Measurements from ENCODE around the gene ZNF217.
"Not testable (repeated sequence)": the region's sequence is repeated elsewhere in the genome, so short reads cannot be mapped to it uniquely, and the experiment has no call there.

The ZNF217 gene

GRCh38 chr20:53581444-53582250 lies 12.0 kb downstream of the ZNF217 start:
- DNase-seq, result no peak

- DNase-seq, result no peak
Observed at GRCh38 chr20:53580376-53581111, 13.1 kb downstream of the ZNF217 start.

- DNase-seq, result no peak
Observed at GRCh38 chr20:53579581-53580375, 13.9 kb downstream of the ZNF217 start.

- no peak for DNase-seq
Observed at GRCh38 chr20:53579266-53579580, 14.4 kb downstream of the ZNF217 start.

GRCh38 chr20:53578492-53579222 lies 15.0 kb downstream of the ZNF217 start:
- peak; percentile 72 for DNase-seq

- no peak for DNase-seq
Observed at GRCh38 chr20:53576586-53577318, 16.9 kb downstream of the ZNF217 start.

- DNase-seq, result no peak
Observed at GRCh38 chr20:53576195-53576580, 17.5 kb downstream of the ZNF217 start.

GRCh38 chr20:53575481-53576194 lies 18.0 kb downstream of the ZNF217 start:
- DNase-seq, result no peak

- DNase-seq, result no peak
Observed at GRCh38 chr20:53574819-53575218, 18.8 kb downstream of the ZNF217 start.

- no peak for DNase-seq
Observed at GRCh38 chr20:53574259-53574789, 19.3 kb downstream of the ZNF217 start.

GRCh38 chr20:53571555-53572286 lies 21.9 kb downstream of the ZNF217 start:
- no peak for DNase-seq

- no peak for DNase-seq
Observed at GRCh38 chr20:53570446-53571276, 23.0 kb downstream of the ZNF217 start.

GRCh38 chr20:53569606-53570307 lies 23.9 kb downstream of the ZNF217 start:
- no peak for DNase-seq

GRCh38 chr20:53569005-53569404 lies 24.6 kb downstream of the ZNF217 start:
- DNase-seq, result no peak

- no peak for DNase-seq
Observed at GRCh38 chr20:53568351-53568750, 25.3 kb downstream of the ZNF217 start.

- no peak for DNase-seq
Observed at GRCh38 chr20:53567379-53567917, 26.2 kb downstream of the ZNF217 start.

GRCh38 chr20:53566623-53567022 lies 27.0 kb downstream of the ZNF217 start:
- not testable (repeated sequence) for DNase-seq

- DNase-seq, result no peak
Observed at GRCh38 chr20:53565254-53565653, 28.4 kb downstream of the ZNF217 start.

Measured in femur (tissue), 1 donor.